HepG2 (cell line): ENCODE data around the gene VMO1. TPM values are rescaled to one million over a fixed set of nuclear protein-coding genes. Genes with fewer than 3 reads are reported as not detected.

Experiments
- BORCS8-MEF2B ChIP-seq: sonication (generic); formaldehyde crosslinking; IDR thresholded peaks from 2 replicates; pipeline ENCODE4 v1.8.0; 2022; ENCODE audit warnings: mild to moderate bottlenecking, missing genetic modification reagents
- DMAP1 ChIP-seq: IDR thresholded peaks from 2 replicates; pipeline ENCODE4 v1.6.1; 2016
- ESRRA ChIP-seq: sonication (generic); formaldehyde crosslinking; IDR thresholded peaks from 2 replicates; pipeline ENCODE4 v1.5.1; 2020; ENCODE audit warnings: mild to moderate bottlenecking, low read depth, missing genetic modification reagents
- FOSL2 ChIP-seq: sonication (generic); formaldehyde crosslinking; IDR thresholded peaks from 2 replicates; pipeline ENCODE4 v1.4.0; 2020; ENCODE audit warnings: missing genetic modification reagents
- FOXA1 ChIP-seq, 2 experiments: fragments of 450-650 bp in 1 of 2; sonication (generic) in 1 of 2; formaldehyde crosslinking in 1 of 2; IDR thresholded peaks; 2 replicates each; pipeline versions ENCODE4 v1.4.0 to v1.6.1; 2016 to 2020; ENCODE audit warnings: missing genetic modification reagents in 1 of 2
- GFI1 ChIP-seq: sonication (generic); formaldehyde crosslinking; IDR thresholded peaks from 2 replicates; pipeline ENCODE4 v1.5.0; 2020; ENCODE audit warnings: missing genetic modification reagents, mild to moderate bottlenecking, borderline replicate concordance
- HDAC1 ChIP-seq: sonication (generic); formaldehyde crosslinking; IDR thresholded peaks from 2 replicates; pipeline ENCODE4 v1.5.1; 2020; ENCODE audit warnings: mild to moderate bottlenecking, missing genetic modification reagents
- HOXD1 ChIP-seq: sonication (generic); formaldehyde crosslinking; IDR thresholded peaks from 2 replicates; pipeline ENCODE4 v1.5.0; 2020; ENCODE audit warnings: missing genetic modification reagents
- IRX3 ChIP-seq: sonication (generic); formaldehyde crosslinking; IDR thresholded peaks from 2 replicates; pipeline ENCODE4 v1.8.1; 2023; ENCODE audit warnings: mild to moderate bottlenecking, low read depth, missing genetic modification reagents, borderline replicate concordance
- ISL2 ChIP-seq: sonication (generic); formaldehyde crosslinking; IDR thresholded peaks from 2 replicates; pipeline ENCODE4 v1.5.0; 2020; ENCODE audit warnings: missing genetic modification reagents
- JDP2 ChIP-seq: sonication (generic); formaldehyde crosslinking; IDR thresholded peaks from 2 replicates; pipeline ENCODE4 v1.8.1; 2022; ENCODE audit warnings: missing genetic modification reagents, borderline replicate concordance
- KDM1A ChIP-seq: IDR thresholded peaks from 2 replicates; pipeline ENCODE4 v1.6.1; 2016; ENCODE audit warnings: missing compliant biosample characterization
- KLF6 ChIP-seq: IDR thresholded peaks from 2 replicates; pipeline ENCODE4 v1.8.0; 2016; ENCODE audit warnings: missing biosample characterization, missing genetic modification reagents
- MBNL3 ChIP-seq: fragments of 250-450 bp; sonication (Bioruptor Pico); conservative IDR thresholded peaks from 2 replicates; pipeline ENCODE4 v1.8.0; 2022; ENCODE audit warnings: mild to moderate bottlenecking, inconsistent platforms
- MEIS2 ChIP-seq: sonication (generic); formaldehyde crosslinking; IDR thresholded peaks from 2 replicates; pipeline ENCODE4 v1.9.0; 2021; ENCODE audit warnings: mild to moderate bottlenecking, missing genetic modification reagents
- NR2C2 ChIP-seq: sonication (generic); formaldehyde crosslinking; IDR thresholded peaks from 2 replicates; pipeline ENCODE4 v1.4.0; 2020; ENCODE audit warnings: missing genetic modification reagents, mild to moderate bottlenecking, moderate library complexity, borderline replicate concordance
- PPARG ChIP-seq: conservative IDR thresholded peaks from 2 replicates; pipeline ENCODE4 v1.6.1; 2016; ENCODE audit warnings: missing biosample characterization, missing genetic modification reagents
- RFXANK ChIP-seq: IDR thresholded peaks from 2 replicates; pipeline ENCODE4 v1.6.1; 2016
- TBX3 ChIP-seq: fragments of 450-650 bp; IDR thresholded peaks from 2 replicates; pipeline ENCODE4 v1.6.1; 2017; ENCODE audit warnings: antibody characterized with exemption, mild to moderate bottlenecking, inconsistent platforms, borderline replicate concordance
- TCF7 ChIP-seq: sonication (generic); IDR thresholded peaks from 2 replicates; pipeline ENCODE4 v1.6.1; 2016; ENCODE audit warnings: antibody characterized with exemption, low read depth
- XRCC5 ChIP-seq: fragments of 200-400 bp; formaldehyde crosslinking; optimal IDR thresholded peaks from 2 replicates; pipeline ENCODE3; 2017; ENCODE audit warnings: mild to moderate bottlenecking, low read length
- ZNF3 ChIP-seq: IDR thresholded peaks from 2 replicates; pipeline ENCODE4 v1.7.0; 2017; ENCODE audit warnings: inconsistent platforms
- ZNF44 ChIP-seq: sonication (generic); formaldehyde crosslinking; IDR thresholded peaks from 2 replicates; pipeline ENCODE4 v1.5.1; 2020; ENCODE audit warnings: mild to moderate bottlenecking, missing genetic modification reagents
- ZNF451 ChIP-seq: sonication (generic); formaldehyde crosslinking; IDR thresholded peaks from 2 replicates; pipeline ENCODE4 v1.5.0; 2020; ENCODE audit warnings: mild to moderate bottlenecking, missing genetic modification reagents
- ZNF501 ChIP-seq: sonication (generic); formaldehyde crosslinking; IDR thresholded peaks from 2 replicates; pipeline ENCODE4 v1.5.1; 2020; ENCODE audit warnings: mild to moderate bottlenecking, moderate library complexity, missing genetic modification reagents
- ZNF547 ChIP-seq: sonication (generic); formaldehyde crosslinking; IDR thresholded peaks from 2 replicates; pipeline ENCODE4 v1.5.1; 2020; ENCODE audit warnings: mild to moderate bottlenecking, missing genetic modification reagents
- ZNF629 ChIP-seq: sonication (generic); formaldehyde crosslinking; conservative IDR thresholded peaks from 2 replicates; pipeline ENCODE4 v1.5.0; 2020; ENCODE audit warnings: missing genetic modification reagents
- ZNF670 ChIP-seq: sonication (generic); formaldehyde crosslinking; IDR thresholded peaks from 2 replicates; pipeline ENCODE4 v1.8.0; 2022; ENCODE audit warnings: mild to moderate bottlenecking, missing genetic modification reagents, borderline replicate concordance
- ZNF773 ChIP-seq: sonication (generic); formaldehyde crosslinking; IDR thresholded peaks from 2 replicates; pipeline ENCODE4 v1.4.0; 2020; ENCODE audit warnings: missing genetic modification reagents, borderline replicate concordance
- ZNF790 ChIP-seq: sonication (generic); formaldehyde crosslinking; IDR thresholded peaks from 2 replicates; pipeline ENCODE4 v1.8.0; 2022; ENCODE audit warnings: missing genetic modification reagents, mild to moderate bottlenecking, borderline replicate concordance
- polyA plus RNA-seq, 8 experiments: library from polyadenylated mRNA; depleted of rRNA in 3 of 8; stranded (reverse) in 7 of 8; unstranded in 1 of 8; fragments of >200 nt; fragmentation: Illumina TruSeq in 4 of 8; extraction: Trizol in 4 of 8; gene quantifications; 2 replicates each; pipeline versions ENCODE4 v1.2.1 to v1.2.3, GENCODE V29; 2011 to 2016; ENCODE audit warnings: low read depth in 4 of 8, missing spikeins in 1 of 8, mixed read lengths in 1 of 8; ENCODE audit not compliant: insufficient read depth in 1 of 8
- total RNA-seq, 5 experiments: library from RNA; depleted of rRNA; stranded (reverse); fragments of >200 nt; fragmentation: Illumina TruSeq; extraction: Trizol; gene quantifications; 2 replicates each; pipeline ENCODE4 v1.2.3, GENCODE V29; 2016; ENCODE audit warnings: low read depth in 1 of 5
- TF ChIP-seq, protein P1 (sequence below): sonication (generic); formaldehyde crosslinking; IDR thresholded peaks from 2 replicates; pipeline ENCODE4 v1.8.0; 2022; ENCODE audit warnings: mild to moderate bottlenecking, missing genetic modification reagents, borderline replicate concordance

VMO1 gene
- total and polyA plus RNA-seq, 2 of the 13 experiments (the other 11 are each of a cell fraction or from before 2014, with no cell fraction given), result not detected

- peak; percentile 66; the same call in 1 of the 2 replicates for TF ChIP-seq IRX3 (CRISPR knock-in tag)
- peak; percentile 77; the same call in 1 of the 2 replicates for TF ChIP-seq MEIS2 (CRISPR knock-in tag)
- TF ChIP-seq FOXA1 (IDR thresholded peaks at IDR 0.05), result no peak
- 0 out of 2 replicates have a peak, but pooled peaks have one; percentile 39 for TF ChIP-seq FOXA1 (CRISPR knock-in tag; IDR thresholded peaks at IDR 0.05)
- TF ChIP-seq GFI1 (CRISPR knock-in tag), result peak; percentile 22; the same call in 1 of the 2 replicates
- peak; percentile 77; the same call in 1 of the 2 replicates for TF ChIP-seq ZNF670
- peak; percentile 43; the same call in 1 of the 2 replicates for TF ChIP-seq DMAP1 (CRISPR knock-in tag)
- peak; percentile 58; the same call in 1 of the 2 replicates for TF ChIP-seq HDAC1
- TF ChIP-seq KDM1A (CRISPR knock-in tag), result peak; percentile 40; the same call in 1 of the 2 replicates
- no peak for TF ChIP-seq ZNF3 (CRISPR knock-in tag)
- TF ChIP-seq TBX3, result no peak
- TF ChIP-seq ZNF501 (CRISPR knock-in tag), result no peak
- peak; percentile 19; the same call in 1 of the 2 replicates for TF ChIP-seq ZNF547 (CRISPR knock-in tag)
- peak; percentile 30; the same call in 1 of the 2 replicates for TF ChIP-seq PPARG (CRISPR knock-in tag)
- peak; percentile 28 for TF ChIP-seq BORCS8-MEF2B (CRISPR knock-in tag)
- TF ChIP-seq FOSL2 (CRISPR knock-in tag), result 0 out of 2 replicates have a peak, but pooled peaks have one; percentile 11
- no peak; the same call in 1 of the 2 replicates for TF ChIP-seq ISL2 (CRISPR knock-in tag)
- peak; percentile 57; the same call in 1 of the 2 replicates for TF ChIP-seq ZNF451
- 0 out of 2 replicates have a peak, but pooled peaks have one; percentile 44 for TF ChIP-seq RFXANK (CRISPR knock-in tag)
- peak; percentile 48 for TF ChIP-seq XRCC5
- no peak for TF ChIP-seq MBNL3
- TF ChIP-seq, protein P1, sequence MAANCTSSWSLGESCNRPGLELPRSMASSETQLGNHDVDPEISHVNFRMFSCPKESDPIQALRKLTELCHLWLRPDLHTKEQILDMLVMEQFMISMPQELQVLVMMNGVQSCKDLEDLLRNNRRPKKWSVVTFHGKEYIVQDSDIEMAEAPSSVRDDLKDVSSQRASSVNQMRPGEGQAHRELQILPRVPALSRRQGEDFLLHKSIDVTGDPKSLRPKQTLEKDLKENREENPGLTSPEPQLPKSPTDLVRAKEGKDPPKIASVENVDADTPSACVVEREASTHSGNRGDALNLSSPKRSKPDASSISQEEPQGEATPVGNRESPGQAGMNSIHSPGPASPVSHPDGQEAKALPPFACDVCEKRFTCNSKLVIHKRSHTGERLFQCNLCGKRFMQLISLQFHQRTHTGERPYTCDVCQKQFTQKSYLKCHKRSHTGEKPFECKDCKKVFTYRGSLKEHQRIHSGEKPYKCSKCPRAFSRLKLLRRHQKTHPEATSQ (CRISPR knock-in tag), result peak; percentile 47; the same call in 1 of the 2 replicates
- 0 out of 2 replicates have a peak, but pooled peaks have one; percentile 15 for TF ChIP-seq NR2C2 (CRISPR knock-in tag)
- no peak for TF ChIP-seq TCF7
- 0 out of 2 replicates have a peak, but pooled peaks have one; percentile 13 for TF ChIP-seq ESRRA (CRISPR knock-in tag)
- TF ChIP-seq HOXD1 (CRISPR knock-in tag), result 0 out of 2 replicates have a peak, but pooled peaks have one; percentile 23
- peak; percentile 53 for TF ChIP-seq ZNF629 (CRISPR knock-in tag)
- TF ChIP-seq ZNF773 (CRISPR knock-in tag), result 0 out of 2 replicates have a peak, but pooled peaks have one; percentile 4
- peak; percentile 70; the same call in 1 of the 2 replicates for TF ChIP-seq JDP2 (CRISPR knock-in tag)
- TF ChIP-seq ZNF44, result no peak
- TF ChIP-seq ZNF790 (CRISPR knock-in tag), result 0 out of 2 replicates have a peak, but pooled peaks have one; percentile 15
- TF ChIP-seq KLF6 (CRISPR knock-in tag), result peak; percentile 59
These were observed 4.0 kb upstream of the VMO1 start (continued) for GRCh38 chr17:4789951-4790704.
